K562 (cell line): Measurements from ENCODE around the gene FAM78B. TPM values are rescaled to one million over a fixed set of nuclear protein-coding genes. Genes with fewer than 3 reads are reported as not detected.

Experiments
- ATAC-seq: fragments of 200-7000 bp; cut with Tn5 transposase; 3 replicates; pipeline ENCODE4 v1.9.1; 2020; ENCODE audit warnings: moderate library complexity
- BruUV-seq: library from RNA; stranded (reverse); fragments of 400-500 nt; replicated peaks from 2 replicates; lab custom pipeline; 2021; lab: Mats Ljungman, UMichigan
- CTCF ChIA-PET: fragments of 300-600 bp; formaldehyde crosslinking; extraction: SDS; loops from one replicate; lab custom pipeline; 2021; ENCODE audit warnings: low intra/inter-chr PET ratio; lab: Yijun Ruan, JAX
- POLR2A ChIA-PET: fragments of 300-600, 350-650 bp; sonication (Branson Sonifier 250); formaldehyde crosslinking; extraction: SDS; loops from one replicate; lab custom pipeline; 2021; ENCODE audit warnings: antibody characterized with exemption, inconsistent platforms; lab: Yijun Ruan, JAX
- DNase-seq, 4 experiments: peaks; one replicate each; pipeline versions ENCODE4 v3.0.0 to v3.0.0-alpha.2; 2011 to 2018; ENCODE audit warnings: low spot score in 3 of 4, mixed read lengths in 3 of 4; ENCODE audit errors: extremely low read depth in 1 of 4
- FAIRE-seq: peaks from 2 replicates; lab custom pipeline; 2011; peaks lifted over from hg19 to GRCh38; lab: Jason Lieb, UNC
- H2AFZ ChIP-seq: 2 replicates; pipeline ENCODE4 v1.6.0; 2011; ENCODE audit warnings: low read depth, low read length, control low read depth, inconsistent platforms
- H3K27ac ChIP-seq: fragments of 200-600 bp; 3 replicates; pipeline ENCODE4 v1.8.0; 2011; ENCODE audit warnings: low read depth, mild to moderate bottlenecking, control low read depth, inconsistent platforms, low read length, moderate library complexity, mixed read lengths; ENCODE audit errors: extremely low read depth
- H3K27me3 ChIP-seq, 2 experiments: fragments of 300-600 bp in 1 of 2; 2 replicates in 1 of 2; 3 replicates in 1 of 2; pipeline versions ENCODE4 v1.6.0 to v1.8.0; 2011; ENCODE audit warnings: inconsistent platforms in 2 of 2, low read length in 2 of 2, mild to moderate bottlenecking in 1 of 2, mixed read lengths in 1 of 2, moderate library complexity in 1 of 2; ENCODE audit not compliant: control insufficient read depth in 2 of 2, insufficient read depth in 2 of 2
- H3K36me3 ChIP-seq: fragments of 300-600 bp; 3 replicates; pipeline ENCODE4 v1.8.0; 2011; ENCODE audit warnings: mild to moderate bottlenecking, low read length, inconsistent platforms; ENCODE audit not compliant: control insufficient read depth, insufficient read depth
- H3K4me1 ChIP-seq, 2 experiments: fragments of 200-600 bp in 1 of 2; replicated peaks in 1 of 2; 2 replicates in 1 of 2; 3 replicates in 1 of 2; pipeline versions ENCODE4 v1.5.1 to v1.8.0; 2011; ENCODE audit warnings: inconsistent platforms in 2 of 2, low read length in 2 of 2, mild to moderate bottlenecking in 1 of 2, mixed read lengths in 1 of 2, moderate library complexity in 1 of 2; ENCODE audit not compliant: control insufficient read depth in 2 of 2, insufficient read depth in 2 of 2
- H3K4me2 ChIP-seq: 2 replicates; pipeline ENCODE4 v1.6.1; 2011; ENCODE audit warnings: low read length, control low read depth, inconsistent platforms, mixed read lengths; ENCODE audit not compliant: insufficient read depth
- H3K4me3 ChIP-seq: fragments of 200-600 bp; sonication (generic), shearing (Covaris generic); 2 replicates; pipeline ENCODE4 v1.5.1; 2016; ENCODE audit warnings: control low read depth, inconsistent platforms
- H3K79me2 ChIP-seq: fragments of 200-600 bp; 3 replicates; pipeline ENCODE4 v1.8.0; 2011; ENCODE audit warnings: low read length, inconsistent platforms; ENCODE audit not compliant: control insufficient read depth, insufficient read depth
- H3K9ac ChIP-seq, 2 experiments: 2 replicates each; pipeline versions ENCODE4 v1.6.0 to v1.6.1; 2011; ENCODE audit warnings: low read depth in 2 of 2, low read length in 2 of 2, control low read depth in 1 of 2, inconsistent platforms in 1 of 2, mild to moderate bottlenecking in 1 of 2, mixed read lengths in 1 of 2; ENCODE audit not compliant: insufficient read depth in 1 of 2
- H3K9me1 ChIP-seq: one replicate; pipeline ENCODE4 v1.6.0; 2011; ENCODE audit warnings: inconsistent platforms, mild to moderate bottlenecking, low read length, moderate library complexity; ENCODE audit not compliant: control insufficient read depth, insufficient read depth
- H3K9me3 ChIP-seq: replicated peaks from 2 replicates; pipeline ENCODE4 v1.5.1; 2011; ENCODE audit warnings: low read depth, low read length, inconsistent platforms; ENCODE audit not compliant: control insufficient read depth, insufficient read depth
- H4K20me1 ChIP-seq: replicated peaks from 2 replicates; pipeline ENCODE4 v1.6.1; 2011; ENCODE audit warnings: low read length, inconsistent platforms, mixed read lengths; ENCODE audit not compliant: control insufficient read depth, insufficient read depth
- ARID2 ChIP-seq: fragments of 450-650 bp; IDR thresholded peaks from 2 replicates; pipeline ENCODE4 v1.6.1; 2017; ENCODE audit warnings: antibody characterized with exemption, mild to moderate bottlenecking
- CHD1 ChIP-seq: fragments of 200-600 bp; sonication (generic); IDR thresholded peaks from one replicate; pipeline ENCODE4 v1.6.1; 2012; ENCODE audit warnings: mild to moderate bottlenecking, moderate library complexity, low read length, inconsistent platforms
- HMBOX1 ChIP-seq: sonication (generic); IDR thresholded peaks from 2 replicates; pipeline ENCODE4 v1.6.1; 2016
- ZNF143 ChIP-seq: sonication (generic); formaldehyde crosslinking; IDR thresholded peaks from 2 replicates; pipeline ENCODE4 v1.9.0; 2022; ENCODE audit warnings: mild to moderate bottlenecking, missing genetic modification reagents
- WGBS: fragments of 100-300 bp; shearing (Covaris generic); methylation state at CpG from one replicate; pipeline ENCODE4 v1.1.6; 2016; ENCODE audit warnings: low coverage, mixed read lengths; ENCODE audit not compliant: insufficient coverage; ENCODE audit errors: missing lambda C conversion rate; 5-methylcytosine and 5-hydroxymethylcytosine counted together
- in situ Hi-C: fragments of 300-500 bp; cut with MboI; formaldehyde crosslinking; loops from 4 replicates; pipeline ENCODE4 v1.15.0; 2018; ENCODE audit warnings: inconsistent platforms, mixed read lengths
- intact Hi-C: fragments of 100-400 bp; cut with micrococcal nuclease; formaldehyde crosslinking; loops from 2 replicates; pipeline ENCODE4 v1.14.2; 2022
- polyA plus RNA-seq, 8 experiments: library from polyadenylated mRNA; depleted of rRNA in 4 of 8; stranded (reverse) in 5 of 8; unstranded in 3 of 8; fragments of >200 nt; fragmentation: Nextera tagmentation in 2 of 8; fragmentation: Illumina TruSeq in 1 of 8; extraction: Ambion mirVana in 2 of 8; extraction: Trizol in 1 of 8; gene quantifications; 2 replicates each; pipeline versions ENCODE4 v1.2.1 to v1.2.3, GENCODE V29; 2011 to 2014; ENCODE audit warnings: inconsistent platforms in 1 of 8, missing spikeins in 1 of 8
- total RNA-seq, 7 experiments: library from RNA; depleted of rRNA in 6 of 7; stranded (reverse); fragments of >200 nt in 6 of 7; fragmentation: Illumina TruSeq in 2 of 7; extraction: Trizol in 2 of 7; gene quantifications; 2 replicates each; pipeline versions ENCODE4 v1.2.1 to v1.2.3, GENCODE V29; 2011 to 2021; ENCODE audit warnings: low replicate concordance in 1 of 7
- TF ChIP-seq, protein P1 (sequence below): sonication (generic); formaldehyde crosslinking; IDR thresholded peaks from 2 replicates; pipeline ENCODE4 v1.8.1; 2023; ENCODE audit warnings: missing genetic modification reagents, mild to moderate bottlenecking, borderline replicate concordance

FAM78B gene
- total and polyA plus RNA-seq, 9 of the 15 experiments (the other 6 are each of a cell fraction or from before 2014, with no cell fraction given) = 0.04 to 0.43 (median 0.29) TPM; not detected in 1

DNA sequence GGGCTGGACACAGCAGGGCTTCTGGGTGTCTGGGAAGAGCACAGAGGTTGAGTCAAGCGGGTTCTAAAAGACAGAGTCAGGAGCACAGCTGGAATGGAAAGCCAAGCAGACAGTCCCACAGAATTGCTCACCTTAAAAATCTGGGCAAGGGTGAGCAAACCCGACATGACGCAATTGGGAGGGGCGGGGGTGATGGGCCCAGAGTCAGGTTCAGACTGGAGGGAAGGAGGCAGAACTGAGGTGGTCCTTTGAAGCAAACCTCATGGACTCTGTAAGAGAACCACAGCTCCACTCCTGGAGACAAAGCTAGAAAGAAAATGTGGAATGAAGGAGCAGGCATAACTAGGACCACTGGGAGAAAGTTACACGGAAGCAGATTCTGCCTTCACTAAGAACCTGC, 49.0 kb downstream of the FAM78B start (continued):
- TF ChIP-seq, protein P1, sequence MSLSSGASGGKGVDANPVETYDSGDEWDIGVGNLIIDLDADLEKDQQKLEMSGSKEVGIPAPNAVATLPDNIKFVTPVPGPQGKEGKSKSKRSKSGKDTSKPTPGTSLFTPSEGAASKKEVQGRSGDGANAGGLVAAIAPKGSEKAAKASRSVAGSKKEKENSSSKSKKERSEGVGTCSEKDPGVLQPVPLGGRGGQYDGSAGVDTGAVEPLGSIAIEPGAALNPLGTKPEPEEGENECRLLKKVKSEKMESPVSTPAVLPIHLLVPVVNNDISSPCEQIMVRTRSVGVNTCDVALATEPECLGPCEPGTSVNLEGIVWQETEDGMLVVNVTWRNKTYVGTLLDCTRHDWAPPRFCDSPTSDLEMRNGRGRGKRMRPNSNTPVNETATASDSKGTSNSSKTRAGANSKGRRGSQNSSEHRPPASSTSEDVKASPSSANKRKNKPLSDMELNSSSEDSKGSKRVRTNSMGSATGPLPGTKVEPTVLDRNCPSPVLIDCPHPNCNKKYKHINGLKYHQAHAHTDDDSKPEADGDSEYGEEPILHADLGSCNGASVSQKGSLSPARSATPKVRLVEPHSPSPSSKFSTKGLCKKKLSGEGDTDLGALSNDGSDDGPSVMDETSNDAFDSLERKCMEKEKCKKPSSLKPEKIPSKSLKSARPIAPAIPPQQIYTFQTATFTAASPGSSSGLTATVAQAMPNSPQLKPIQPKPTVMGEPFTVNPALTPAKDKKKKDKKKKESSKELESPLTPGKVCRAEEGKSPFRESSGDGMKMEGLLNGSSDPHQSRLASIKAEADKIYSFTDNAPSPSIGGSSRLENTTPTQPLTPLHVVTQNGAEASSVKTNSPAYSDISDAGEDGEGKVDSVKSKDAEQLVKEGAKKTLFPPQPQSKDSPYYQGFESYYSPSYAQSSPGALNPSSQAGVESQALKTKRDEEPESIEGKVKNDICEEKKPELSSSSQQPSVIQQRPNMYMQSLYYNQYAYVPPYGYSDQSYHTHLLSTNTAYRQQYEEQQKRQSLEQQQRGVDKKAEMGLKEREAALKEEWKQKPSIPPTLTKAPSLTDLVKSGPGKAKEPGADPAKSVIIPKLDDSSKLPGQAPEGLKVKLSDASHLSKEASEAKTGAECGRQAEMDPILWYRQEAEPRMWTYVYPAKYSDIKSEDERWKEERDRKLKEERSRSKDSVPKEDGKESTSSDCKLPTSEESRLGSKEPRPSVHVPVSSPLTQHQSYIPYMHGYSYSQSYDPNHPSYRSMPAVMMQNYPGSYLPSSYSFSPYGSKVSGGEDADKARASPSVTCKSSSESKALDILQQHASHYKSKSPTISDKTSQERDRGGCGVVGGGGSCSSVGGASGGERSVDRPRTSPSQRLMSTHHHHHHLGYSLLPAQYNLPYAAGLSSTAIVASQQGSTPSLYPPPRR (CRISPR knock-in tag) = no peak
- TF ChIP-seq HMBOX1 = no peak

- no peaks in the 10 kb centered on the region for H3K9me1 ChIP-seq
- no peak overlapping the region for H3K27ac ChIP-seq
- ATAC-seq (no peak), FAIRE-seq (no peak)
- H4K20me1 ChIP-seq = no peaks in the 10 kb centered on the region; the same call in 1 of the 2 replicates
- POLR2A ChIA-PET = no interaction called here
- H3K4me2 ChIP-seq = no peak overlapping the region
- no TSS peak for BruUV-seq
- CTCF ChIA-PET = no interaction called here
- H3K4me3 ChIP-seq = no peak overlapping the region
- TF ChIP-seq ARID2 = no peak
- no peak for TF ChIP-seq CHD1
- TF ChIP-seq ZNF143 = no peak
- TF ChIP-seq, all 486 proteins: peak for 0
- no peak overlapping the region for H3K9ac ChIP-seq
- H3K36me3 ChIP-seq = no peaks in the 10 kb centered on the region
- H3K9me3 ChIP-seq = no peaks in the 10 kb centered on the region
- peaks cover 11 to 22% of the 10 kb centered on the region in 2 experiments for H3K27me3 ChIP-seq
- intact Hi-C loops (no loop called here), in situ Hi-C loops (no loop called here)
- DNase-seq = no peak
- WGBS = 0% methylated on average over 1 of the region's 1 CpG
- no peak overlapping the region for H2AFZ ChIP-seq
- no peaks in the 10 kb centered on the region for H3K4me1 ChIP-seq
- no peaks in the 10 kb centered on the region for H3K79me2 ChIP-seq
Measured at GRCh38 chr1:166116026-166116425, 50.8 kb downstream of the FAM78B start.
